HUES48 (cell line): ENCODE results near the gene LMBRD1.
"Not testable (repeated sequence)": the region's sequence is repeated elsewhere in the genome, so short reads cannot be mapped to it uniquely, and the experiment has no call there.

Experiments used
- H3K27ac ChIP-seq: one replicate; pipeline ENCODE4 v1.7.0; 2013; ENCODE audit warnings: low read depth, low read length, inconsistent platforms
- H3K27me3 ChIP-seq: 2 replicates; pipeline ENCODE4 v1.6.1; 2013; ENCODE audit warnings: mild to moderate bottlenecking, low read length; ENCODE audit not compliant: control insufficient read depth, insufficient read depth
- H3K36me3 ChIP-seq: 2 replicates; pipeline ENCODE4 v1.6.1; 2013; ENCODE audit warnings: low read length; ENCODE audit not compliant: control insufficient read depth, insufficient read depth
- H3K4me1 ChIP-seq: 2 replicates; pipeline ENCODE4 v1.6.1; 2013; ENCODE audit warnings: mild to moderate bottlenecking, low read length; ENCODE audit not compliant: control insufficient read depth, insufficient read depth
- H3K4me3 ChIP-seq: 2 replicates; pipeline ENCODE4 v1.5.1; 2013; ENCODE audit warnings: mild to moderate bottlenecking, low read depth, low read length
- H3K9ac ChIP-seq: 2 replicates; pipeline ENCODE4 v1.6.1; 2013; ENCODE audit warnings: mild to moderate bottlenecking, low read depth, low read length, moderate library complexity
- H3K9me3 ChIP-seq: 2 replicates; pipeline ENCODE4 v1.6.1; 2013; ENCODE audit warnings: low read length; ENCODE audit not compliant: control insufficient read depth, insufficient read depth

LMBRD1 gene

GRCh38 chr6:69796073-69796641, 653 bp downstream of the LMBRD1 start:
- Histone ChIP-seq H3K36me3 (no peaks in the 10 kb centered on the region), H3K4me3 (peak overlapping the region; percentile 98), H3K27me3 (no peaks in the 10 kb centered on the region), H3K27ac (peak overlapping the region; percentile 97), H3K9me3 (no peaks in the 10 kb centered on the region), H3K9ac (peak overlapping the region; percentile 91), H3K4me1 (peaks cover 20% of the 10 kb centered on the region)

- Histone ChIP-seq H3K9ac (no peak overlapping the region; the same call in 1 of the 2 replicates), H3K27me3 (no peaks in the 10 kb centered on the region), H3K4me1 (peaks cover 23% of the 10 kb centered on the region), H3K27ac (peak overlapping the region; percentile 97), H3K4me3 (peak overlapping the region; percentile 98), H3K9me3 (no peaks in the 10 kb centered on the region), H3K36me3 (no peaks in the 10 kb centered on the region)
Measured at GRCh38 chr6:69795469-69796072, 1.2 kb downstream of the LMBRD1 start.

- no peak overlapping the region for H3K27ac ChIP-seq
- H3K4me3 ChIP-seq = no peak overlapping the region
- peaks cover 23% of the 10 kb centered on the region for H3K4me1 ChIP-seq
Measured at GRCh38 chr6:69792292-69792691, 4.5 kb downstream of the LMBRD1 start.

GRCh38 chr6:69791065-69791471, 5.7 kb downstream of the LMBRD1 start:
- peaks cover 20% of the 10 kb centered on the region for H3K4me1 ChIP-seq
- no peak overlapping the region for H3K9ac ChIP-seq
- H3K36me3 ChIP-seq = peaks cover 16% of the 10 kb centered on the region
- H3K4me3 ChIP-seq = no peak overlapping the region
- peak overlapping the region; percentile 54 for H3K27ac ChIP-seq
- no peaks in the 10 kb centered on the region for H3K27me3 ChIP-seq
- no peaks in the 10 kb centered on the region for H3K9me3 ChIP-seq

More at GRCh38 chr6:69792292-69792691, 4.5 kb downstream of the LMBRD1 start:
- H3K27me3 ChIP-seq = no peaks in the 10 kb centered on the region
- H3K36me3 ChIP-seq = peaks cover 16% of the 10 kb centered on the region
- H3K9me3 ChIP-seq = no peaks in the 10 kb centered on the region
- H3K9ac ChIP-seq = no peak overlapping the region

- Histone ChIP-seq H3K4me3 (no peak overlapping the region), H3K4me1 (peaks cover 19% of the 10 kb centered on the region), H3K27me3 (no peaks in the 10 kb centered on the region), H3K9ac (no peak overlapping the region), H3K27ac (no peak overlapping the region), H3K36me3 (peaks cover 16% of the 10 kb centered on the region), H3K9me3 (no peaks in the 10 kb centered on the region)
Measured at GRCh38 chr6:69790629-69791028, 6.2 kb downstream of the LMBRD1 start.

- peaks cover 16% of the 10 kb centered on the region for H3K36me3 ChIP-seq
- H3K27me3 ChIP-seq = no peaks in the 10 kb centered on the region
- H3K9ac ChIP-seq = no peak overlapping the region
- no peak overlapping the region for H3K4me3 ChIP-seq
- no peaks in the 10 kb centered on the region for H3K9me3 ChIP-seq
- H3K4me1 ChIP-seq = peaks cover 15% of the 10 kb centered on the region
- H3K27ac ChIP-seq = no peak overlapping the region
Measured at GRCh38 chr6:69789578-69789977, 7.2 kb downstream of the LMBRD1 start.

- H3K9ac ChIP-seq, H3K27me3 ChIP-seq, H3K9me3 ChIP-seq, H3K4me3 ChIP-seq, H3K27ac ChIP-seq: not testable (repeated sequence)
- peaks cover 16% of the 10 kb centered on the region for H3K36me3 ChIP-seq
- H3K4me1 ChIP-seq = peaks cover 15% of the 10 kb centered on the region
Measured at GRCh38 chr6:69787436-69787835, 9.4 kb downstream of the LMBRD1 start.

- no peaks in the 10 kb centered on the region for H3K27me3 ChIP-seq
- no peak overlapping the region for H3K27ac ChIP-seq
- H3K4me1 ChIP-seq = 0 out of 2 replicates have a peak, but pooled peaks cover under 1% of the 10 kb centered on the region
- no peaks in the 10 kb centered on the region for H3K9me3 ChIP-seq
- H3K9ac ChIP-seq = no peak overlapping the region
- H3K4me3 ChIP-seq = no peak overlapping the region
- H3K36me3 ChIP-seq = peaks cover 16% of the 10 kb centered on the region
Measured at GRCh38 chr6:69785697-69786096, 11.1 kb downstream of the LMBRD1 start.

- Histone ChIP-seq H3K36me3 (peaks cover 12% of the 10 kb centered on the region), H3K27ac (no peak overlapping the region), H3K27me3 (no peaks in the 10 kb centered on the region), H3K4me1 (no peaks in the 10 kb centered on the region), H3K9ac (no peak overlapping the region), H3K4me3 (no peak overlapping the region), H3K9me3 (no peaks in the 10 kb centered on the region)
Measured at GRCh38 chr6:69784595-69785377, 12.0 kb downstream of the LMBRD1 start.

- H3K27me3 ChIP-seq = no peaks in the 10 kb centered on the region
- H3K27ac ChIP-seq = no peak overlapping the region
- no peaks in the 10 kb centered on the region for H3K9me3 ChIP-seq
- no peak overlapping the region for H3K9ac ChIP-seq
- H3K4me1 ChIP-seq = no peaks in the 10 kb centered on the region
- no peaks in the 10 kb centered on the region; the same call in 1 of the 2 replicates for H3K36me3 ChIP-seq
- no peak overlapping the region for H3K4me3 ChIP-seq
Measured at GRCh38 chr6:69783108-69783507, 13.7 kb downstream of the LMBRD1 start.

- no peaks in the 10 kb centered on the region; the same call in 1 of the 2 replicates for H3K36me3 ChIP-seq
- no peaks in the 10 kb centered on the region for H3K4me1 ChIP-seq
- no peaks in the 10 kb centered on the region for H3K27me3 ChIP-seq
- no peak overlapping the region for H3K9ac ChIP-seq
- H3K27ac ChIP-seq = no peak overlapping the region
- no peaks in the 10 kb centered on the region for H3K9me3 ChIP-seq
- H3K4me3 ChIP-seq = no peak overlapping the region
Measured at GRCh38 chr6:69780585-69781178, 16.1 kb downstream of the LMBRD1 start.
